Measurements from ENCODE around the gene AGER. TPM values are rescaled to one million over a fixed set of nuclear protein-coding genes. Genes with fewer than 3 reads are reported as not detected.

Gene AGER
- total RNA-seq, 1 donor from 2014 or later: 1.1 TPM

GRCh38 chr6:32223258-32224235 lies 39.5 kb upstream of the AGER start, which contains the start of gene NOTCH4:
Gene NOTCH4, minus strand, starts transcription at chr6:32224067. Its CDS starts 139 bp downstream, at chr6:32223928.
- no peaks in the 10 kb centered on the region for H3K36me3 ChIP-seq

GRCh38 chr6:32222333-32223230 lies 38.5 kb upstream of the AGER start:
- no peaks in the 10 kb centered on the region for H3K9me3 Mint-ChIP-seq
- peaks cover 7% of the 10 kb centered on the region for H3K4me1 Mint-ChIP-seq
- H3K36me3 Mint-ChIP-seq: no peaks in the 10 kb centered on the region
- H3K9me3 ChIP-seq (ENCODE audit: low read depth): no peaks in the 10 kb centered on the region
- H3F3A ChIP-seq (ENCODE audit: low read depth): no peaks in the 10 kb centered on the region
- H3K9ac ChIP-seq: no peak overlapping the region
- H3K79me2 ChIP-seq (ENCODE audit: low read depth): no peaks in the 10 kb centered on the region
- no peak overlapping the region for H3K4me3 Mint-ChIP-seq
- no peak overlapping the region for H3K4me3 ChIP-seq
- H2AFZ ChIP-seq (replicated peaks): no peak overlapping the region
- no peaks in the 10 kb centered on the region for H4K20me1 ChIP-seq (ENCODE audit: low read depth)
- no peak overlapping the region for H3K27ac Mint-ChIP-seq
- no peak overlapping the region for H3K27ac ChIP-seq
- H3K27me3 ChIP-seq: no peaks in the 10 kb centered on the region
- no peak for DNase-seq (ENCODE audit: low spot score)
- peaks cover 7% of the 10 kb centered on the region for H3K27me3 Mint-ChIP-seq (ENCODE audit: insufficient read depth, low read depth)
- no peaks in the 10 kb centered on the region for H3K4me1 ChIP-seq
- no peak for TF ChIP-seq EZH2phosphoT487 (IDR thresholded peaks at IDR 0.05)
- no peak for TF ChIP-seq CTCF (IDR thresholded peaks at IDR 0.05)
- no peak for TF ChIP-seq EZH2 (IDR thresholded peaks at IDR 0.05)
- H3K4me2 ChIP-seq: no peak overlapping the region
- H3K36me3 ChIP-seq: no peaks in the 10 kb centered on the region

More at GRCh38 chr6:32223258-32224235, 39.5 kb upstream of the AGER start, which contains the start of gene NOTCH4:
- H3K9me3 Mint-ChIP-seq: no peaks in the 10 kb centered on the region
- Histone ChIP-seq H3K27me3 (no peaks in the 10 kb centered on the region), H4K20me1 (ENCODE audit: low read depth) (no peaks in the 10 kb centered on the region), H3K9me3 (ENCODE audit: low read depth) (no peaks in the 10 kb centered on the region), H3K79me2 (ENCODE audit: low read depth) (no peaks in the 10 kb centered on the region), H3K4me1 (no peaks in the 10 kb centered on the region), H2AFZ (replicated peaks) (peak within 1 kb of the TSS; percentile 72), H3K4me3 (no peak within 1 kb of the TSS), H3K9ac (no peak within 1 kb of the TSS), H3K4me2 (no peak within 1 kb of the TSS), H3F3A (ENCODE audit: low read depth) (no peaks in the 10 kb centered on the region), H3K27ac (no peak within 1 kb of the TSS)
- TF ChIP-seq CTCF (IDR thresholded peaks at IDR 0.05) (no peak), EZH2phosphoT487 (IDR thresholded peaks at IDR 0.05) (no peak), EZH2 (IDR thresholded peaks at IDR 0.05) (no peak)
- peaks cover 7% of the 10 kb centered on the region for H3K4me1 Mint-ChIP-seq
- H3K36me3 Mint-ChIP-seq: no peaks in the 10 kb centered on the region
- DNase-seq (ENCODE audit: low spot score): no peak
- H3K27me3 Mint-ChIP-seq (ENCODE audit: insufficient read depth, low read depth): peaks cover 7% of the 10 kb centered on the region
- H3K27ac Mint-ChIP-seq: peak within 1 kb of the TSS; percentile 86
- H3K4me3 Mint-ChIP-seq: no peak within 1 kb of the TSS

GRCh38 chr6:32220021-32220420 lies 36.0 kb upstream of the AGER start:
- no peaks in the 10 kb centered on the region for H3K9me3 Mint-ChIP-seq
- H3K27me3 ChIP-seq: no peaks in the 10 kb centered on the region
- DNase-seq (ENCODE audit: low spot score): no peak
- H3K4me2 ChIP-seq: no peak overlapping the region
- H3K27me3 Mint-ChIP-seq (ENCODE audit: insufficient read depth, low read depth): peaks cover 14% of the 10 kb centered on the region
- no peaks in the 10 kb centered on the region for H3K4me1 ChIP-seq
- H3K36me3 Mint-ChIP-seq: no peaks in the 10 kb centered on the region
- H3K27ac Mint-ChIP-seq: peak overlapping the region; percentile 57
- H3K9ac ChIP-seq: no peak overlapping the region
- H3F3A ChIP-seq (ENCODE audit: low read depth): no peaks in the 10 kb centered on the region
- H3K36me3 ChIP-seq: no peaks in the 10 kb centered on the region
- no peaks in the 10 kb centered on the region for H4K20me1 ChIP-seq (ENCODE audit: low read depth)
- H3K9me3 ChIP-seq (ENCODE audit: low read depth): no peaks in the 10 kb centered on the region
- no peaks in the 10 kb centered on the region for H3K79me2 ChIP-seq (ENCODE audit: low read depth)
- no peak overlapping the region for H3K4me3 Mint-ChIP-seq
- H3K27ac ChIP-seq: no peak overlapping the region
- H3K4me1 Mint-ChIP-seq: peaks cover 7% of the 10 kb centered on the region
- H2AFZ ChIP-seq (replicated peaks): no peak overlapping the region
- no peak for TF ChIP-seq CTCF (IDR thresholded peaks at IDR 0.05)
- TF ChIP-seq EZH2phosphoT487 (IDR thresholded peaks at IDR 0.05): no peak
- TF ChIP-seq EZH2 (IDR thresholded peaks at IDR 0.05): no peak
- H3K4me3 ChIP-seq: no peak overlapping the region
